Measurements from ENCODE around the gene FYB2.
A peak's percentile ranks its signal among the peaks of the same experiment; 100 is the strongest.

Gene FYB2

DNA sequence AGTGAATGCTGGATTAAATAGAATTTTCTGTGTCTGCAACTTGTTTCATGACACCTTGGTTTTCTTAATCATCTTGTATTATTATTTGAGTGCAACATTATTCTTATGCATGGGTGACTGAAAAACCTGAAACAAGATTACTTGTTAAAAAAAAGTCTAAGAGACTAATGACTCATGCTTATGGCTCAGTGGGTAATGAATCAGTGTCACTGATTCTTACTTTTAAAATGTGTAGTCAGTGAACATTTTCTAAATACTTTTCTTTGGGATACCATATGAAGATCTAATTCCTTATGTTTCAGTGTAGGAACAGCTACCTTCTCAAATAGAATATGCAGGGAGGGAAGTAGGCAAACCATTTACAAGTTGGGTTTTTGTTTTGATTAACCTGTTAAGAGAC lies 108.6 kb downstream of the FYB2 start:
- no peak for DNase-seq

DNA sequence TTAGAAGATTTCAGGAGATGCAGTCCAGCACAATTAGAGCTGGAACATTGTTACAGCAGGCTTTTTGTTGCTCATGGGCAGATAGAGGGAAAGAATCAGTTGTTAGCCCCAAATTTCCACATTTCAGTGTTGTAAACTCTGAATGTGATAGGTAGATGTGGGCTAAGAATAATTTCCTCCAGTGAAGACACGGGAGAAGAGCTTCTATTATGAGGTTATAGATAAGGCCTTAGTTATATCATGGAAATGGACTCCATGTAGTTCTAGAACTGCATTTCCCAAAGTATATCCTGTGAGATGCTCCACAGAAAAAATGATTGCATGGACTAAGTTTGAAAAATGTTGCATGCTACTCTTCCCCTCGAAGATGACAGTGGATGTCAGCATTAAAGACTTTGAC lies 109.2 kb downstream of the FYB2 start:
- DNase-seq = no peak

DNA sequence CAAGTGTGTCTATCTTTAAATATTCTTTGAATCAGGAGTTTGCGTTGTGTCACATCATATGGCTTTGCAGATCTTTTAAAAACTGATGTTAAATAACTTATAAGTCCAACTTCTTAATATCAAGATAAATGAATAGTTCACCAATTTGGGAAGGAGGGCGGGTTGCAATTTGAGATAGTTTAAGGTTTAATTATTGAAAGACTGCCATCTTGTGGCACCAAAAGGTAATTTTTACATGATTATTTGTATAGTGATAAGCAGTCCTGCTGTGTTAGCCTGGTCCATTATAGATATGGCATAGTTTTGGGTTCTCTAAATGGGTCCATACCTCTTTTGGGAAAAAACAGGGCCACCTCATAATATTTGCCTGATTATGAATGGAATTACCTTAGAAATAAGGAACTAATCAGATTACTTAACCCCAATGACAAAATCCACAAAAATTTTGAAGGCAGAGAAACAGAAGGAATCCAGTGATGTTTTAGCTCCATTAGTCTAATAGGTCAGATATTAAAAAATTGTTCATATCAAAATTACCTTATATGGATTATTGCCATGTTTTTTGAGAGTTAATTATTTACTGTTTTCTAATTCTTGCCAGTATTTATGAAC lies 109.8 kb downstream of the FYB2 start:
- peak in 1 of 2 donors; percentile 26 for DNase-seq

DNA sequence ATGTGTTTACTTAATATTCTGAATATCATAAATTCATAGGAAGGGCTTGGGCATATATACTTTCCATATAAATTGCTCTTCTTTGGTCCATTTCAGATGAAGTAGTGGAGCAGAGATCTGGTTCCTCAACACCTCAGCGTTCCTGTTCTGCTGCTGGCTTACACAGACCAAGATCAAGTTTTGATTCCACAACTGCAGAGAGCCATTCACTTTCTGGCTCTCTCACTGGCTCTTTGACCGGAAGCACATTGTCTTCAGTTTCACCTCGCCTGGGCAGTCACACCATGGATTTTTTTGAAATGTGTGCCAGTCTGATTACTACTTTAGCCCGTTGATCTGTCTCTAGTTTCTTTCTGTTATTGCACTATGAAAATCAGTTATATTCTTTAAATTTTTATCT lies 111.8 kb downstream of the FYB2 start:
- DNase-seq = no peak

DNA sequence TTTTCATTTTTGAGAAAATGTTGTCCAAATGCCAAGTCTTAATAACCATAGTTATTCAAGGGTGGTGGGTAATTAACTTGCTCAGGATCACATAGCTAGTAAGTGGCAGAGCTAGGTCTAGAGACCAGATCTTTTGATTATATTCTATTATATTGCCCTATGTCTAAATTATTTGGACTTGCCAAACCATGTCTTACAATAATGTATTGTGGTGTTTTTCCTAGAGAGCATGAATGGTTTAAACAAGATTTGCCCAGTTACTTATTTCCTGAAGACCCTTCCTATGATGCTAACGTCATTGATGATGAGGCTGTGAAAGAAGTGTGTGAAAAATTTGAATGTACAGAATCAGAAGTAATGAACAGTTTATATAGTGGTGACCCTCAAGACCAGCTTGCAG lies 115.5 kb downstream of the FYB2 start:
- DNase-seq = no peak

DNA sequence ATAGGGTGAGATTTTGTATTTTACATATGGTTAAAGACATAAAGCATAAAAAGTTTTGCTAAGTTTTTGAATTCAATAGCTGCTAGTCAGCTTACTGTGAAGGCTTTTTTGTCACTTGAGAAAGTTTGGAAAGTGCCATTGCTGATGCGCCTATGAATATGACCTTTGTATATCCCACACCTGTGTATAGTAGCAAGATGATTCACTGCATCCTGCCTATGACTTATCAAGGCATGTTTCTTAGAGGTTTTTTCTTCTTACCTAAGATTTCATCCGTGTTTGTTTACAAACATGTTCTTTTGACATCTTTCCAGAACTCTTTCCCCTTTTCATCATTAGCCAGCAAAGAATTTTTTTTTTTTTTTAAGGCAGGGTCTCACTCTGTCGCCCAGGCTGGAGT lies 122.5 kb downstream of the FYB2 start:
- no peak for DNase-seq

DNA sequence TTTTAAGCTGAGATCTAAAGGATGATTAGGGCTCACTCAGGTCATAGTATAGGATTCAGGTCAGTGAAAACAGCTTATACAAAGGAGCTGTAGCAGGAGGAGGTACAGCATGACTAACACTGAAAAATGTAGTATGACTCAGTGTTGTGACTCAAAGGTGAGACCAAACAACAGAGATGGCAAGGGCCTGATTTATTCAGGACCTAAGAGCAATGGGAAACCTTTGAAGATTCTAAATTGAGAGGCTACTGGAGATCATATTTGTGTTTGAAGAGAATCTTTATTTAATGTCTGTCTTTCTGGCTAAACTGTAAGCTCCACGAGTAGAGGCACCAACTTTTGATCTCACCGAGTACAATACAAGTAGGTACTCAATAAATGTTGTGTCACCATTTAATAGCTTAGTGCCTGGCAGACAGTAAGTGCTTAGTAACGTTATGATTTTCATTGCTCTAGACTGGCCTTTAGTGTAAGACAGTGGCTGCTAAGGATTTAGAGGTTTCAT lies 130.6 kb downstream of the FYB2 start:
- DNase-seq = no peak

DNA sequence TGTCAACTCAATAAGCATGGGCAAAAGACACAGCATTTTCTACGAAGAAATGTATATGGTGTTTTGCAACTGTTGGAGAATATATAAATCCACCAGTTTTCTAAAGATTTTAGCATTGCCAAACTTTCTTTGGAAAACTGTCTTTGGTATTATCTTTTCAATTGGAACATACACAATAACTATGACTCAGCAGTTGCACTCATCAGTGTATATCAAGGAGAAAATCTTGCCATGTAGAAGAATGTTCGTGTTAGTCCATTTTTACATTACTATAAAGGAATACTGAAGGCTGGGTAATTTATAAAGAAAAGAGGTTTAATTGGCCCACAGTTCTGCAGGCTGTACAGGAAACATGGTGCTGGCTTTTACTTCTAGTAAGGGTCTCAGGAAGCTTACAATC lies 133.0 kb downstream of the FYB2 start:
- no peak for DNase-seq

DNA sequence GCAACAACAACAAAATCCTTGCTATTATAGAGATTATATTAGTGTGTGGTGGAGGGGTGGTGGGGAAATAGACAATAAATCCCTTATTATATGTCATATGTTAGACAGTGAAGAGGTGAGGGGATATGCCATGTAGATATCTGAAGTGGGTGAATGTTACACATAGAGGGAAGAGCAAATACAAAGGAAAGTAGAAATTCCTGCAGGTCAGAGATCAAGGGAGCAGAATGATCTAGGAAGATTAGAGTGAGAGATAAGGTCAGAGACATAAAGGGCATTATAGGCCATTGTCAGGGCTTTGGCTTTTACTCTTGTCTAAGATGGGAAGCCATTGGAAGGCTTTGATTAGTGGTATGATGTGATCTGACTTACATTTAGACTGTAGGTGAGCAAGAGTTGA lies 135.6 kb downstream of the FYB2 start:
- DNase-seq = no peak

DNA sequence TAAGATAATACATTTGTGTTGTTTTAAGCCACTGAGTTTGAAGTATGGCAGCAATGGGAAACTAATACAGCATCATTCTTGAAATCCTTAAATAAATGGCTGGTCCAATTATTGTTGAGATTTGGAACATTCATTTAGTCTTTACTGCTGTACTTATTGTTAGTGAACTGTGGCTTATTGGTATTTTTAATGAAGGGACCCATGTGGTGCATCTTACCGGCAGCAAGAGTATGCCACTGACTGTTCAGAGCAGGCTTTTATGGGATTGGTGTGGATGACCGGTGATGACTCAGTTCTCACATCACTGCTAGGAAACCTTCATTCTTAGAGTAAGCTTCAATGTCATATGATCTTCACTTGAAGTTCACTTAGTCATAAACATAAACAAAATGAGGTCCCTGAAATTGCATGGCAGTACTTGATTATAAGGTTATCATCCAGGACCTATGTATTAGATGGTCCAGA lies 142.6 kb downstream of the FYB2 start:
- no peak for DNase-seq

DNA sequence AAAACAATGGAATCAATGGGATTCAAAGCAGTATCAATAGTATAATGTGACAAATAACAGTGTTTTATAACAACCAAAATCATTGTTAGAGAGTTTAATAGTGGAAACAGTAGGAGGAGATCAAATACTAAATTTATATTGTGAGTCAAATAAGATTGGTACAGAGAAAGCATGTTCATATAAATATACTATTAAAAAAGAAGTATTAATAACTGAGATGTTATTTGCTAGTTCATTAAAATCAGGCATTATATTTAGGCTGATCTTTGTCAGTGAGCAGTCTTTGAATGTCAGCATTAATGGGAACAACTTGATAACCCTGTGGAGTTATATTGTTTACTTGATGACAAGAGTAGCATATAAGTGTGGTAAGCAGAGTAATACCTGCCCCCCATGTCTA lies 143.4 kb downstream of the FYB2 start:
- DNase-seq = no peak

DNA sequence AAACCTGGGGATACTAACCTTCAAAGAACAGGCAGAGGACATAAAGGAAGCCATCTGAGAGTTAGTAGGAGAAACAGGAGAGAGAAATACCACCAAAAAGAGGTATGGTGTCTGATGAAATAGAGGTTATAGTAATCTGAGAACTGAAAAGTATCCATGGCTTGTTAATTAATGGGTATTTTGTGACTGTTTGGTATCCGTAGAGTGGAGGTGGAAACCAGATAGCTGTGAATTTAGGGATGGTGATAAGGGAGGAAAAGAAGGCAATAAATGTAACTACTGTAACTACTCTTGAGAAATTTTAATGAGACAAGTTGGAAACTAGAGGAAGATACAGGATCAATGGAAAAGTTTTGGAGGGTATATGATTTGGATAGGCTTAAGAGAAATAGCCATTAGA lies 146.6 kb downstream of the FYB2 start:
- DNase-seq = no peak

DNA sequence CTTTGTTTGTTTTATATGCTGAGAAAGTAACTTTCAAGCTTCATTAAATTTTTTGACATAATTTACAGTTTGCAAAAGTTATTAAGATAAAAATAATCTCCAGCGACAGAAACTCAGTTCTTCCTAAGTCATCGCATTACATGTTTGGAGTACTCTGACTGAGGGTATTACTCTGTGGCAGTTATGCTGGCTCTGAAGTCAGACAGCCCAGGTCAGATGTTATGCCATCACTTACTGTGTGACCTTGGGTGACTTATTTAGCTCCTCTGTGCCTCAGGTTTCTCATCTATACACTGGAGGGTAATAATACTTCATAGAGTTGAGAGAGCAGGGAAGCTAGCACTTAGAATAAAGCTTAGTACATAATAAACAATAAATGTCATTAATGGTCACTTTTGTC lies 147.7 kb downstream of the FYB2 start:
- DNase-seq = no peak

DNA sequence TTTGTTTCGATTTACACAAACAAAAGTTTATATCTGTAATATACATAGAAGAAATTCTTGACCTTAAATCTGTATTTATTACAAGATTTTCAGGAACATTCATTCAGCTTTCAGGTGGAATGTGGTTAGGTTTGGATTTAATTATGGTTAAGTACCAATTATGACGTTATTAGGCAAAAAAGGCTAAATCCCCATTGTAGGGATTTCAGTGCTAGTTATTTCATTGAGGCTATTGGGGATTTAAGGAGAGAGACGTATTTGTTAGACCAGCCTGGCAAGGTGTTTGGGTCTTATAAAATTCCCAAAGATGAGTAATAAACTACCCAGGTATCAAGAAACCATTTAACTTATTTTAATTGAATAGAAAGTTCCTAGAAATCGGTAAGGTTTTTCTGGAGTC lies 148.1 kb downstream of the FYB2 start:
- DNase-seq = no peak

DNA sequence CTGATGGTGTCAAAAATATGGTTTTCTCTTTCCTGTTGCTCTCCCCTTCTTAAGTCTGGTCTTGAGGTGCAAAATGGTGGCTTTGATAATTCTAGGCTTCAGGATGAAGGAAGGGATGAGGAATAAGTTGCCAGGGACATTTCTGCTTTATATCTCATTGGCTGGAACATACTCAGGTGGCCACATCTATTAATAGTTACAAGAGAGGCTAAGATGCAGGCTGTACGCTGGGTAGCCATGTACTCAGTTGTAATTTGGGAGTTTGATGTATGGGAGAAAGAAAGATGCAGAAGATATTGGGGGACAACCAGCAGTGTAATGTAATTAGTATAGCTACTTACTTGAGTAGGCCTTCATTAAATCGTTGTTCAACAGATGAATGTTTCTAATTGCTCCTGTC lies 148.9 kb downstream of the FYB2 start:
- DNase-seq = no peak

Data from CD4-positive, alpha-beta T cell treated with Interleukin-4 for 1 hour (primary cell).